ENCODE data around the gene IRF5.

- no peak for TF ChIP-seq TCF7L2 (IDR thresholded peaks at IDR 0.05; ENCODE audit: low read depth, low read length)
- TF ChIP-seq, protein P1, sequence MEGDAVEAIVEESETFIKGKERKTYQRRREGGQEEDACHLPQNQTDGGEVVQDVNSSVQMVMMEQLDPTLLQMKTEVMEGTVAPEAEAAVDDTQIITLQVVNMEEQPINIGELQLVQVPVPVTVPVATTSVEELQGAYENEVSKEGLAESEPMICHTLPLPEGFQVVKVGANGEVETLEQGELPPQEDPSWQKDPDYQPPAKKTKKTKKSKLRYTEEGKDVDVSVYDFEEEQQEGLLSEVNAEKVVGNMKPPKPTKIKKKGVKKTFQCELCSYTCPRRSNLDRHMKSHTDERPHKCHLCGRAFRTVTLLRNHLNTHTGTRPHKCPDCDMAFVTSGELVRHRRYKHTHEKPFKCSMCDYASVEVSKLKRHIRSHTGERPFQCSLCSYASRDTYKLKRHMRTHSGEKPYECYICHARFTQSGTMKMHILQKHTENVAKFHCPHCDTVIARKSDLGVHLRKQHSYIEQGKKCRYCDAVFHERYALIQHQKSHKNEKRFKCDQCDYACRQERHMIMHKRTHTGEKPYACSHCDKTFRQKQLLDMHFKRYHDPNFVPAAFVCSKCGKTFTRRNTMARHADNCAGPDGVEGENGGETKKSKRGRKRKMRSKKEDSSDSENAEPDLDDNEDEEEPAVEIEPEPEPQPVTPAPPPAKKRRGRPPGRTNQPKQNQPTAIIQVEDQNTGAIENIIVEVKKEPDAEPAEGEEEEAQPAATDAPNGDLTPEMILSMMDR (IDR thresholded peaks at IDR 0.05) = no peak
- no peak for TF ChIP-seq REST (IDR thresholded peaks at IDR 0.05; ENCODE audit: insufficient read depth in 1 of 2, low read depth in 2 of 2, low read length in 1 of 2)
- TF ChIP-seq POLR2AphosphoS5 (IDR thresholded peaks at IDR 0.05; ENCODE audit: low read depth, low read length) = no peak
These were observed 49.5 kb upstream of the IRF5 start for GRCh38 chr7:128888039-128888755.
